ENCODE measurements around the gene MTMR3.

- TF ChIP-seq CTCF (IDR thresholded peaks at IDR 0.05) (no peak), EZH2 (IDR thresholded peaks at IDR 0.05) (no peak)
Measured at GRCh38 chr22:29840498-29840897, 42.5 kb upstream of the MTMR3 start.

All from neural progenitor cell (in vitro differentiated cells).